C4-2B (cell line): ENCODE measurements around the gene SLTM.

Experiments used
- H3K27ac ChIP-seq: fragments of 450-650 bp; 2 replicates; pipeline ENCODE4 v1.5.1; 2017
- ZFX ChIP-seq: fragments of 450-650 bp; IDR thresholded peaks from 2 replicates; pipeline ENCODE4 v1.6.1; 2017
- TF ChIP-seq, protein P1 (sequence below): fragments of 450-650 bp; conservative IDR thresholded peaks from 2 replicates; pipeline ENCODE4 v1.5.1; 2017; ENCODE audit warnings: mild to moderate bottlenecking

SLTM gene

GRCh38 chr15:58933281-58934113 is at the start of gene SLTM:
TSS of gene SLTM (minus strand) at chr15:58933679. CDS start at chr15:58933565, 114 bp downstream.
- TF ChIP-seq, protein P1, sequence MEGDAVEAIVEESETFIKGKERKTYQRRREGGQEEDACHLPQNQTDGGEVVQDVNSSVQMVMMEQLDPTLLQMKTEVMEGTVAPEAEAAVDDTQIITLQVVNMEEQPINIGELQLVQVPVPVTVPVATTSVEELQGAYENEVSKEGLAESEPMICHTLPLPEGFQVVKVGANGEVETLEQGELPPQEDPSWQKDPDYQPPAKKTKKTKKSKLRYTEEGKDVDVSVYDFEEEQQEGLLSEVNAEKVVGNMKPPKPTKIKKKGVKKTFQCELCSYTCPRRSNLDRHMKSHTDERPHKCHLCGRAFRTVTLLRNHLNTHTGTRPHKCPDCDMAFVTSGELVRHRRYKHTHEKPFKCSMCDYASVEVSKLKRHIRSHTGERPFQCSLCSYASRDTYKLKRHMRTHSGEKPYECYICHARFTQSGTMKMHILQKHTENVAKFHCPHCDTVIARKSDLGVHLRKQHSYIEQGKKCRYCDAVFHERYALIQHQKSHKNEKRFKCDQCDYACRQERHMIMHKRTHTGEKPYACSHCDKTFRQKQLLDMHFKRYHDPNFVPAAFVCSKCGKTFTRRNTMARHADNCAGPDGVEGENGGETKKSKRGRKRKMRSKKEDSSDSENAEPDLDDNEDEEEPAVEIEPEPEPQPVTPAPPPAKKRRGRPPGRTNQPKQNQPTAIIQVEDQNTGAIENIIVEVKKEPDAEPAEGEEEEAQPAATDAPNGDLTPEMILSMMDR = peak; percentile 39
- peak; percentile 100 for TF ChIP-seq ZFX
- peak within 1 kb of the TSS; percentile 95 for H3K27ac ChIP-seq

- no peak overlapping the region for H3K27ac ChIP-seq
- no peak for TF ChIP-seq ZFX
- TF ChIP-seq, protein P1 = no peak
These were observed 49.8 kb upstream of the SLTM start for GRCh38 chr15:58983261-58983660.

DNA sequence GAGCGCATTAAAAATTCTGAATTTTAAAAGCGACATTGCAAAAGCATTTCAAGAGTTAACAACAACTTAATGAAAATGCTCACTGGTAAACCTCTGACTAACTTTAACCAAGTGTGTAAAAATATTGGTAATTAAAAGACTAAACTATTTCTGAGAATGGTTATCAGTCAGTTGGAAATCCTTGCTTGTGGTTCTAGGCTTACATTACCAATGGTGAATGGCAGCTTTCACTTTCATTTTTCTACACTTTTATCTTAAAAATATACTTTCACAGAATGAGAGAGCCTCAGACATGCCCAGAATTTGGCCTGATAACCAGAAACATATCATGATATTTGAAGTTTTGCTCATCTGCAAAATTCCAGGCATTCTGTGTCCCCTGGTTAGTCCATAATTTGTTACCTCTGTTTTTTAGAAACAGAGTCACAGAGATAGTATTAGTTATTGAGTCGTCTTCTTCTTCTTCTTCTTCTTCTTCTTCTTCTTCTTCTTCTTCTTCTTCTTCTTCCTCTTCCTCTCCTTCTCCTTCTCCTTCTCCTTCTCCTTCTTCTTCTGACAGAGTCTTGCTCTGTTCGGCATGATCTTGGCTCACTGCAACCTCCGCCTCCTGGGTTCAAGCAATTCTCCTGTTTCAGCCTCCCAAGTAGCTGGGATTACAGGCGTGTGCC is 48.5 kb upstream of the SLTM start:
- TF ChIP-seq, protein P1 = no peak
- TF ChIP-seq ZFX = no peak
- no peak overlapping the region for H3K27ac ChIP-seq

GRCh38 chr15:58980351-58980939 is 47.0 kb upstream of the SLTM start:
- no peak overlapping the region for H3K27ac ChIP-seq
- TF ChIP-seq, protein P1 = peak; percentile 75
- no peak for TF ChIP-seq ZFX

- TF ChIP-seq, protein P1 = no peak
- no peak for TF ChIP-seq ZFX
- no peak overlapping the region for H3K27ac ChIP-seq
These were observed 44.4 kb upstream of the SLTM start for GRCh38 chr15:58977887-58978286.

DNA sequence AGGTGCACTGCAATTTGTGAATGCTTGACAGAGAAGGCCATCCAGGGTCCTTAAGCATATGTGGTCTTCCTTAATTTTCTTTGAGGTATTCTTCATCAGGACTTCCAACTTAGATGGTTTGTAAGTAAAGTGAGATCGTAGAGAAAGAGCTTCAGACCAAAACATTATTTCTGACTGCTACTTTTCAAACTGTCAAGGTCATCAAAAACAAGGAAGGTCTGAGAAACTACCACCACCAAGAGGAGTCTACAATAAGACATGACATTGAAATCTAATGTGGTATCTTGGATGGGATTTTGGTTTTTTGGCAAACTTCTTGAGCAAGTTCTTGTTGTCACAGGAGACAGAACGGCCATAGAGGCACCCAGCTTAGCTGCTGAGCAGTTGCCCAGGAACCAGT is 34.0 kb upstream of the SLTM start:
- no peak for TF ChIP-seq ZFX
- TF ChIP-seq, protein P1 = no peak
- no peak overlapping the region for H3K27ac ChIP-seq

GRCh38 chr15:58966698-58967097 is 33.2 kb upstream of the SLTM start:
- H3K27ac ChIP-seq = no peak overlapping the region
- no peak for TF ChIP-seq ZFX
- TF ChIP-seq, protein P1 = no peak
